ENCODE results near the gene NSMCE1. TPM values are rescaled to one million over a fixed set of nuclear protein-coding genes. Genes with fewer than 3 reads are reported as not detected.

NSMCE1 gene
- total and polyA plus RNA-seq, 2 donors (not counting 1 experiment from before 2014, with no cell fraction given): 48.8 to 142 TPM

DNA sequence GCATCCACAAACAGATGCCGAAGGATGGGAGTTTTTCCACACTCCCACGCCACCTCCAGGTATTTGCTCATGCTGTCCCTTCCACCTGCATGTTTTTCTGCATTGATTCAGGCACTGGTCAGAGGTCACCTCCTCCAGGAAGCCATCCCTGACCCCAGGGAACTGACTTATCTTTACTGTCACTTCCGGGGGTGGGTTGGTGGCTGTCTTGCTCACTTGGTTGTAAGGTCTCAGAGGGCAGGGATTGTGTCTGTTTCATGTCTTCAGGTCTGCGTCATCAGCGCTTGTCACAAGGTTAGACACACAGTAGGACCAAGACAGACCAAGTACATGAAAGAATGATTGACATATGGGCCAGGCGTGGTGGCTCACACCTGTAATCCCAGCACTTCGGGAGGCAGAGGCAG, 43.3 kb upstream of the NSMCE1 start:
- peaks cover 8% of the 10 kb centered on the region for H3K4me1 ChIP-seq (ENCODE audit: control insufficient read depth, extremely low read depth, insufficient read depth, low read length)
- no peak overlapping the region for H3K4me2 ChIP-seq (ENCODE audit: extremely low read depth, insufficient read depth, low read length)
- no peak overlapping the region for H2AFZ ChIP-seq (ENCODE audit: low read length)
- no peak for TF ChIP-seq EZH2 (IDR thresholded peaks at IDR 0.05; ENCODE audit: low read length, missing control alignments)
- TF ChIP-seq, protein P1, sequence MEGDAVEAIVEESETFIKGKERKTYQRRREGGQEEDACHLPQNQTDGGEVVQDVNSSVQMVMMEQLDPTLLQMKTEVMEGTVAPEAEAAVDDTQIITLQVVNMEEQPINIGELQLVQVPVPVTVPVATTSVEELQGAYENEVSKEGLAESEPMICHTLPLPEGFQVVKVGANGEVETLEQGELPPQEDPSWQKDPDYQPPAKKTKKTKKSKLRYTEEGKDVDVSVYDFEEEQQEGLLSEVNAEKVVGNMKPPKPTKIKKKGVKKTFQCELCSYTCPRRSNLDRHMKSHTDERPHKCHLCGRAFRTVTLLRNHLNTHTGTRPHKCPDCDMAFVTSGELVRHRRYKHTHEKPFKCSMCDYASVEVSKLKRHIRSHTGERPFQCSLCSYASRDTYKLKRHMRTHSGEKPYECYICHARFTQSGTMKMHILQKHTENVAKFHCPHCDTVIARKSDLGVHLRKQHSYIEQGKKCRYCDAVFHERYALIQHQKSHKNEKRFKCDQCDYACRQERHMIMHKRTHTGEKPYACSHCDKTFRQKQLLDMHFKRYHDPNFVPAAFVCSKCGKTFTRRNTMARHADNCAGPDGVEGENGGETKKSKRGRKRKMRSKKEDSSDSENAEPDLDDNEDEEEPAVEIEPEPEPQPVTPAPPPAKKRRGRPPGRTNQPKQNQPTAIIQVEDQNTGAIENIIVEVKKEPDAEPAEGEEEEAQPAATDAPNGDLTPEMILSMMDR (conservative IDR thresholded peaks at IDR 0.05 in 1 of 2, IDR thresholded peaks at IDR 0.05 in 1 of 2; ENCODE audit: low read depth in 1 of 2, low read length in 2 of 2): no peak
- H3K27me3 ChIP-seq (ENCODE audit: control insufficient read depth, insufficient read depth, low read length): no peaks in the 10 kb centered on the region
- H3K79me2 ChIP-seq (ENCODE audit: control insufficient read depth, insufficient read depth, low read length): peaks cover 16% of the 10 kb centered on the region
- H3K27ac ChIP-seq (ENCODE audit: insufficient read depth, low read length): no peak overlapping the region
- no peaks in the 10 kb centered on the region for H3K36me3 ChIP-seq (ENCODE audit: control insufficient read depth, insufficient read depth, low read length)
- H3K4me3 ChIP-seq (replicated peaks in 1 of 4; ENCODE audit: control extremely low read depth in 1 of 4, insufficient read depth in 1 of 4, low read depth in 3 of 4, low read length in 4 of 4): no peak overlapping the region
- no peaks in the 10 kb centered on the region for H3K9me3 ChIP-seq (ENCODE audit: control insufficient read depth, insufficient read depth, low read depth, low read length)
- no peaks in the 10 kb centered on the region for H4K20me1 ChIP-seq (ENCODE audit: control insufficient read depth, extremely low read depth, insufficient read depth, low read length)
- no peak overlapping the region for H3K9ac ChIP-seq (ENCODE audit: insufficient read depth, low read length)
- DNase-seq (ENCODE audit: low read depth in 2 of 2): no peak

DNA sequence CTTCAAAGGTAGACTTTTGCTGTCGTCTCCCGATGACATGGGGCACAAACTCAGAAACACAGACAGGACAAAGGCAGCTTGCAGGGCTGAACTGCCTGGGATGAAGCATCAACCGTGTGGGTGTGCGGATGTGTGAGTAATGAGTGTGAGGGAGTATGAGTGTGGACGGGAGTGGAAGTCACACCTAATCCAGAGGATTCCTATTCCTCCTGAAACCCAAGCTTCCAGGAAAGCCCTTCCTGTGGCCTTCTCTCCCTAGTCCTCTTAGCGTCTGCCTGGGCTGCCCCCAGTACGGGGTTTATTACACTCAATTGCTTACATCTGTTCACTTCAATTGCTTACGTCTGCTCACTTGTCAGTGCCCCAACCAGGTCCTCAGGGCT, 42.9 kb upstream of the NSMCE1 start:
- no peak overlapping the region for H3K9ac ChIP-seq (ENCODE audit: insufficient read depth, low read length)
- H3K9me3 ChIP-seq (ENCODE audit: control insufficient read depth, insufficient read depth, low read depth, low read length): no peaks in the 10 kb centered on the region
- peak in 1 of 2 donors; percentile 50 for DNase-seq (ENCODE audit: low read depth in 2 of 2)
- H3K79me2 ChIP-seq (ENCODE audit: control insufficient read depth, insufficient read depth, low read length): peaks cover 13% of the 10 kb centered on the region
- no peak overlapping the region for H2AFZ ChIP-seq (ENCODE audit: low read length)
- no peak overlapping the region for H3K4me3 ChIP-seq (replicated peaks in 1 of 4; ENCODE audit: control extremely low read depth in 1 of 4, insufficient read depth in 1 of 4, low read depth in 3 of 4, low read length in 4 of 4)
- no peaks in the 10 kb centered on the region for H4K20me1 ChIP-seq (ENCODE audit: control insufficient read depth, extremely low read depth, insufficient read depth, low read length)
- H3K27me3 ChIP-seq (ENCODE audit: control insufficient read depth, insufficient read depth, low read length): no peaks in the 10 kb centered on the region
- H3K4me2 ChIP-seq (ENCODE audit: extremely low read depth, insufficient read depth, low read length): no peak overlapping the region
- no peak overlapping the region for H3K27ac ChIP-seq (ENCODE audit: insufficient read depth, low read length)
- peaks cover 8% of the 10 kb centered on the region for H3K4me1 ChIP-seq (ENCODE audit: control insufficient read depth, extremely low read depth, insufficient read depth, low read length)
- TF ChIP-seq, protein P1 (conservative IDR thresholded peaks at IDR 0.05 in 1 of 2, IDR thresholded peaks at IDR 0.05 in 1 of 2; ENCODE audit: low read depth in 1 of 2, low read length in 2 of 2): no peak
- TF ChIP-seq EZH2 (IDR thresholded peaks at IDR 0.05; ENCODE audit: low read length, missing control alignments): no peak
- H3K36me3 ChIP-seq (ENCODE audit: control insufficient read depth, insufficient read depth, low read length): no peaks in the 10 kb centered on the region

DNA sequence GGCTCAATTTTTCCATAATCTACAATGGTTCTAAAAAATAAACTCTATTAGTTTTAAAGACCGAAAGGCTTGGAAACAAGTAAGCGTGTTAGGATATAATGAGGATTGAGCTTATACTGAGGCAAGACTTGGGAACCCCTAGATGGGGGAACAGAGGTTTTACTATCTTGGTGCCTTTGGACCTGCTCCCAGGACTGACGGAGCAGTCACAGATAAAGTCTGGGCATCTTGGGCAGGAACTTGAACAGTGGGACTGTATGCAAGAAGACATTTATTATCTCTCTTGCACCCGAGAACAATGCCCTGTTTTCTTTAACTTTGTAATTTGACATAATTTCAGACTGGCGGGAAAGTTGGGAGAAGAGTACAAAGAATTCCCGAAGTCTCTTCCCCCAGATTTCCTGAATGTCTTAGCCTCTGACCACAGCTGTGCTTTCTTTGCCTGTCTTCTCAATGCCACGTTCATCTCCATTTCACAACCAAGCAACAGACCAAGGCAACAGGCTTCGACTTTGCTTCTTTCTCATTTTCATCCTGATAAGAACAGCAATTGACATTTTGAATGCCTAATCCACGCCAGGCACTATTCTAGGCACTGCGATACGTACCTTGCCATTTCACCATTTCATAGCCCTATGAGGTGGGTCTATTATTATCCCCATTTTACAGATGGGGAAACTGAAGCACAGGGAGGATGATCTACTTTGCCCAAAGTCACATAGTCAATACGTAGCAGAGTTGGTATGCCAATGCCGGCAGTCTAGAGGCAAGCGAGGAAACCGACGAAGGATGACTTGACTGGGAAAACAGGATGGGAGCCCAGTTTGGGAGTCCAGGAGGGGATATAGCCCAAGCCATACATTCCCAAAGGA, 42.2 kb upstream of the NSMCE1 start:
- no peaks in the 10 kb centered on the region for H4K20me1 ChIP-seq (ENCODE audit: control insufficient read depth, extremely low read depth, insufficient read depth, low read length)
- H3K4me2 ChIP-seq (ENCODE audit: extremely low read depth, insufficient read depth, low read length): no peak overlapping the region
- no peak overlapping the region for H3K9ac ChIP-seq (ENCODE audit: insufficient read depth, low read length)
- H3K36me3 ChIP-seq (ENCODE audit: control insufficient read depth, insufficient read depth, low read length): no peaks in the 10 kb centered on the region
- DNase-seq (ENCODE audit: low read depth in 2 of 2): no peak
- no peak for TF ChIP-seq EZH2 (IDR thresholded peaks at IDR 0.05; ENCODE audit: low read length, missing control alignments)
- TF ChIP-seq, protein P1 (conservative IDR thresholded peaks at IDR 0.05 in 1 of 2, IDR thresholded peaks at IDR 0.05 in 1 of 2; ENCODE audit: low read depth in 1 of 2, low read length in 2 of 2): no peak
- H3K27me3 ChIP-seq (ENCODE audit: control insufficient read depth, insufficient read depth, low read length): no peaks in the 10 kb centered on the region
- H3K4me1 ChIP-seq (ENCODE audit: control insufficient read depth, extremely low read depth, insufficient read depth, low read length): peaks cover 8% of the 10 kb centered on the region
- H2AFZ ChIP-seq (ENCODE audit: low read length): no peak overlapping the region
- H3K4me3 ChIP-seq (replicated peaks in 1 of 4; ENCODE audit: control extremely low read depth in 1 of 4, insufficient read depth in 1 of 4, low read depth in 3 of 4, low read length in 4 of 4): no peak overlapping the region
- H3K79me2 ChIP-seq (ENCODE audit: control insufficient read depth, insufficient read depth, low read length): peaks cover 11% of the 10 kb centered on the region
- no peak overlapping the region for H3K27ac ChIP-seq (ENCODE audit: insufficient read depth, low read length)
- no peaks in the 10 kb centered on the region for H3K9me3 ChIP-seq (ENCODE audit: control insufficient read depth, insufficient read depth, low read depth, low read length)

All from fibroblast of lung (primary cell).